Mesenchymal stem cell (in vitro differentiated cells and primary cell): Measurements from ENCODE around the gene RAB9B.

Experiments used
- DNase-seq: peaks from one replicate; pipeline ENCODE4 v3.0.0-alpha.2; 2013
- H2AFZ ChIP-seq: one replicate; pipeline ENCODE4 v1.6.1; 2013; ENCODE audit warnings: low read depth, mild to moderate bottlenecking, control low read depth, inconsistent platforms, low read length, moderate library complexity
- H2AK5ac ChIP-seq: 2 replicates; pipeline ENCODE4 v1.6.1; 2013; ENCODE audit warnings: low read length, moderate library complexity, mild to moderate bottlenecking, inconsistent platforms; ENCODE audit not compliant: severe bottlenecking
- H2BK120ac ChIP-seq: one replicate; pipeline ENCODE4 v1.6.1; 2013; ENCODE audit warnings: low read depth, mild to moderate bottlenecking, inconsistent platforms, low read length, moderate library complexity
- H2BK12ac ChIP-seq, 2 experiments: one replicate each; pipeline ENCODE4 v1.6.1; 2013; ENCODE audit warnings: inconsistent platforms in 2 of 2, low read length in 2 of 2, mild to moderate bottlenecking in 2 of 2, moderate library complexity in 2 of 2, control low read depth in 1 of 2
- H2BK15ac ChIP-seq: one replicate; pipeline ENCODE4 v1.6.1; 2013; ENCODE audit warnings: mild to moderate bottlenecking, low read depth, inconsistent platforms; ENCODE audit not compliant: poor library complexity, severe bottlenecking
- H2BK5ac ChIP-seq: 2 replicates; pipeline ENCODE4 v1.6.1; 2013; ENCODE audit warnings: low read depth, mild to moderate bottlenecking, low read length, control low read depth, inconsistent platforms; ENCODE audit not compliant: poor library complexity, severe bottlenecking
- H3K14ac ChIP-seq, 2 experiments: one replicate each; pipeline ENCODE4 v1.6.1; 2013; ENCODE audit warnings: inconsistent platforms in 2 of 2, low read length in 2 of 2, control low read depth in 1 of 2, mild to moderate bottlenecking in 1 of 2, moderate library complexity in 1 of 2
- H3K18ac ChIP-seq, 2 experiments: one replicate each; pipeline ENCODE4 v1.6.1; 2013; ENCODE audit warnings: inconsistent platforms in 2 of 2, low read length in 2 of 2, control low read depth in 1 of 2, low read depth in 1 of 2, mild to moderate bottlenecking in 1 of 2
- H3K23ac ChIP-seq, 2 experiments: one replicate each; pipeline ENCODE4 v1.6.1; 2013; ENCODE audit warnings: inconsistent platforms in 2 of 2, low read length in 2 of 2, mild to moderate bottlenecking in 2 of 2, moderate library complexity in 2 of 2, control low read depth in 1 of 2
- H3K27ac ChIP-seq: 2 replicates; pipeline ENCODE4 v1.5.1; 2013; ENCODE audit warnings: mild to moderate bottlenecking, moderate library complexity, low read length, control low read depth, inconsistent platforms; ENCODE audit not compliant: poor library complexity, severe bottlenecking
- H3K27me3 ChIP-seq, 2 experiments: 2 replicates each; pipeline versions ENCODE4 v1.6.1 to v1.7.0; 2013; ENCODE audit warnings: low read length in 2 of 2, mild to moderate bottlenecking in 2 of 2, moderate library complexity in 2 of 2, control low read depth in 1 of 2, inconsistent platforms in 1 of 2; ENCODE audit not compliant: control insufficient read depth in 1 of 2, insufficient read depth in 1 of 2
- H3K36me3 ChIP-seq, 2 experiments: 2 replicates each; pipeline versions ENCODE4 v1.6.1 to v1.7.0; 2013; ENCODE audit warnings: low read length in 2 of 2, control low read depth in 1 of 2, inconsistent platforms in 1 of 2, low read depth in 1 of 2, mild to moderate bottlenecking in 1 of 2; ENCODE audit not compliant: insufficient read depth in 2 of 2, control insufficient read depth in 1 of 2
- H3K4ac ChIP-seq, 2 experiments: one replicate each; pipeline ENCODE4 v1.6.1; 2013; ENCODE audit warnings: inconsistent platforms in 2 of 2, low read length in 2 of 2, mild to moderate bottlenecking in 2 of 2, moderate library complexity in 2 of 2, control low read depth in 1 of 2, low read depth in 1 of 2
- H3K4me1 ChIP-seq: 2 replicates; pipeline ENCODE4 v1.6.1; 2013; ENCODE audit warnings: low read depth, low read length, control low read depth; ENCODE audit not compliant: control insufficient read depth, insufficient read depth
- H3K4me2 ChIP-seq: 2 replicates; pipeline ENCODE4 v1.6.1; 2013; ENCODE audit warnings: low read length, mild to moderate bottlenecking, inconsistent platforms; ENCODE audit not compliant: poor library complexity, severe bottlenecking
- H3K4me3 ChIP-seq, 2 experiments: 2 replicates each; pipeline versions ENCODE4 v1.5.1 to v1.7.0; 2013; ENCODE audit warnings: low read length in 2 of 2, mild to moderate bottlenecking in 2 of 2, control low read depth in 1 of 2, low read depth in 1 of 2; ENCODE audit not compliant: insufficient read depth in 1 of 2
- H3K79me1 ChIP-seq: replicated peaks from 2 replicates; pipeline ENCODE4 v1.6.1; 2013; ENCODE audit warnings: mild to moderate bottlenecking, control low read depth, low read length, inconsistent platforms; ENCODE audit not compliant: poor library complexity, severe bottlenecking
- H3K9ac ChIP-seq: 2 replicates; pipeline ENCODE4 v1.7.0; 2013; ENCODE audit warnings: mild to moderate bottlenecking, low read length, moderate library complexity
- H3K9me3 ChIP-seq: 2 replicates; pipeline ENCODE4 v1.7.0; 2013; ENCODE audit warnings: mild to moderate bottlenecking, low read length; ENCODE audit not compliant: control insufficient read depth
- H4K8ac ChIP-seq: one replicate; pipeline ENCODE4 v1.6.1; 2013; ENCODE audit warnings: inconsistent platforms, mild to moderate bottlenecking, low read length, moderate library complexity
- H4K91ac ChIP-seq: one replicate; pipeline ENCODE4 v1.6.1; 2013; ENCODE audit warnings: mild to moderate bottlenecking, low read length, inconsistent platforms
- WGBS: methylation state at CpG from one replicate; pipeline ENCODE4 v1.1.7; 2013; ENCODE audit warnings: mixed read lengths; 5-methylcytosine and 5-hydroxymethylcytosine counted together

Gene RAB9B

DNA sequence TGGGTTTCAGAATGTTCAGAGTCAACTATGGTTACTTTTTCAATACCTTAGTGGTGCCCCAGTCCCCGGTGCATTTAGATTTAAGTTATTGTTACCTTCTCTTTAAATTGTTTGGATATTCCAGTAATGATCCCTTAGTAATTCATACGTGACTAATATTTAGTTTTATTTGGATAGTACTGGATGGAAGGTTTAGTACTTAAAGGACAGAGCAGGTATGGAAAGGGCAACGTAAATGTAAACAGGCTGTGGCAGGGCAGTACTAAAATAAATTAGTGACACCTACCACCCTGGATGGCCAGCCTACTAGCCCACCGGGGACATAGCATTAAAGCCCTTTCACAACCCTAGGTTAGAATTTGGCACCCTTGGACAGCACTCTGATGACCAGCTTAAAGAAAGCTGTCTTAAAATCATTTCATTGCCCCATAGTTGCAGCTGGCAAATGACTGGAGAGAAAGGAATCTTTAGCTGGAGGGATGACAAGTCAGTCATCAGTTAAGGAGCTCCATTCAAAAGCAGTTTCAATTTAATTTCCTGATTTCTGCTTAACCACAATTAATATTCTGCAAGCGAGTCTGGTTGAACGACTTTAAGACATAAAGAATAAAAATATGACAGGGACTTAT is 39.0 kb downstream of the RAB9B start:
- Histone ChIP-seq H3K4me2 (no peak overlapping the region), H2BK12ac (no peak overlapping the region), H2AK5ac (no peak overlapping the region), H2BK15ac (no peak overlapping the region), H3K27me3 (peaks cover 0 to 59% of the 10 kb centered on the region in 2 experiments), H2BK120ac (no peak overlapping the region), H3K18ac (no peak overlapping the region), H4K8ac (no peak overlapping the region), H3K27ac (no peak overlapping the region), H3K36me3 (no peaks in the 10 kb centered on the region), H3K9ac (peak overlapping the region; percentile 44), H3K4me3 (peak overlapping the region in 1 of 2 experiments; percentile 59), H3K4ac (no peak overlapping the region), H2BK5ac (no peak overlapping the region), H3K4me1 (no peaks in the 10 kb centered on the region), H3K79me1 (no peaks in the 10 kb centered on the region), H4K91ac (no peak overlapping the region), H3K9me3 (no peaks in the 10 kb centered on the region), H3K14ac (no peak overlapping the region), H2AFZ (no peak overlapping the region), H3K23ac (no peak overlapping the region)
- 80% methylated on average over 1 of the region's 6 CpGs for WGBS
- DNase-seq, result no peak

DNA sequence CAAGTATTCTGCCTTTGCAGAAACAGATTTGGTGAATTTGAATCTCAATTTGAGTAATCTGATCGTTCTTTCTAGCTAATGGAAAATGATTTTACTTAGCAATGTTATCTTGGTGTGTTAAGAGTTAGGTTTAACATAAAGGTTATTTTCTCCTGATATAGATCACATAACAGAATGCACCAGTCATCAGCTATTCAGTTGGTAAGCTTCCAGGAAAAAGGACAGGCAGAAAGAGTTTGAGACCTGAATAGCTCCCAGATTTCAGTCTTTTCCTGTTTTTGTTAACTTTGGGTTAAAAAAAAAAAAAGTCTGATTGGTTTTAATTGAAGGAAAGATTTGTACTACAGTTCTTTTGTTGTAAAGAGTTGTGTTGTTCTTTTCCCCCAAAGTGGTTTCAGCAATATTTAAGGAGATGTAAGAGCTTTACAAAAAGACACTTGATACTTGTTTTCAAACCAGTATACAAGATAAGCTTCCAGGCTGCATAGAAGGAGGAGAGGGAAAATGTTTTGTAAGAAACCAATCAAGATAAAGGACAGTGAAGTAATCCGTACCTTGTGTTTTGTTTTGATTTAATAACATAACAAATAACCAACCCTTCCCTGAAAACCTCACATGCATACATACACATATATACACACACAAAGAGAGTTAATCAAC is 40.1 kb downstream of the RAB9B start:
- no peak overlapping the region for H2AFZ ChIP-seq
- H3K4me1 ChIP-seq, result no peaks in the 10 kb centered on the region
- no peak overlapping the region for H2BK15ac ChIP-seq
- H2BK5ac ChIP-seq, result no peak overlapping the region
- H3K36me3 ChIP-seq, result no peaks in the 10 kb centered on the region
- no peak overlapping the region for H3K4ac ChIP-seq
- no peak overlapping the region for H3K27ac ChIP-seq
- no peak overlapping the region for H3K9ac ChIP-seq
- DNase-seq, result no peak
- H3K4me3 ChIP-seq, result no peak overlapping the region
- WGBS, result 67% methylated on average over 1 of the region's 2 CpGs
- no peaks in the 10 kb centered on the region for H3K9me3 ChIP-seq
- no peak overlapping the region for H2BK12ac ChIP-seq
- no peak overlapping the region for H3K14ac ChIP-seq
- no peak overlapping the region for H4K8ac ChIP-seq
- no peaks in the 10 kb centered on the region for H3K79me1 ChIP-seq
- H3K18ac ChIP-seq, result no peak overlapping the region
- peaks cover 0 to 68% of the 10 kb centered on the region in 2 experiments for H3K27me3 ChIP-seq
- H4K91ac ChIP-seq, result no peak overlapping the region
- no peak overlapping the region for H2BK120ac ChIP-seq
- no peak overlapping the region for H2AK5ac ChIP-seq
- H3K4me2 ChIP-seq, result no peak overlapping the region
- no peak overlapping the region for H3K23ac ChIP-seq

DNA sequence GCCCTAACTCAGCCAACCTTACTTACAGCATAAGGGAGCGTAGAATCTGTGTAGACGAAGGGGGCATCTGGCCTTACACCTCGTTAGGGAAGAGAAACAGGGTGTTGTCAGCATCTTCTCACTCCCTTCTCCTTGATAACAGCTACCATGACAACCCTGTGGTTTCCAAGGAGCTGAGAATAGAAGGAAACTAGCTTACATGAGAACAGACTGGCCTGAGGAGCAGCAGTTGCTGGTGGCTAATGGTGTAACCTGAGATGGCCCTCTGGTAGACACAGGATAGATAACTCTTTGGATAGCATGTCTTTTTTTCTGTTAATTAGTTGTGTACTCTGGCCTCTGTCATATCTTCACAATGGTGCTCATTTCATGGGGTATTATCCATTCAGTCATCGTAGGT is 40.8 kb downstream of the RAB9B start:
- H4K91ac ChIP-seq, result no peak overlapping the region

DNA sequence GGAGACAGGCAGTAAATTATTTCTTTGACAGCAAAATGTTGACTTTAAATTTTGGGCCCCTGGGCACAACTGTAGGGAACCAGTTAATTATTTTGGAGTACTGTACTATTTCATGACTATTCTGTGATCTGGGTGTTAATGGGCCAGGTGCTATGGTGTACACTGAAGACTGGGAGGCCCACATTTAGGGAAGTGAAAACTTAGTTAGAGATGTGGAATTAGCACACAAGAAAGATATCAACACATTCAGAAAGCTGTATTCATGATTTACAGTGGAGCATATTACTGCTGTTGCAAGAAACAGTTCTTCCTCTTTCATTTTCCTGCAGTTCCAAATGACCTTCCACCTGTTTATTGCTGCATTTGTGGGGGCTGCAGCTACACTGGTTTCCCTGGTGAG is 43.1 kb downstream of the RAB9B start:
- Histone ChIP-seq H2BK12ac (no peak overlapping the region), H4K91ac (no peak overlapping the region), H3K9me3 (no peaks in the 10 kb centered on the region), H3K4me1 (no peaks in the 10 kb centered on the region), H3K27me3 (peaks cover 0 to 74% of the 10 kb centered on the region in 2 experiments), H3K9ac (no peak overlapping the region), H3K14ac (no peak overlapping the region), H2AFZ (no peak overlapping the region), H3K4me3 (no peak overlapping the region), H2AK5ac (no peak overlapping the region), H3K4me2 (no peak overlapping the region), H4K8ac (no peak overlapping the region), H2BK15ac (no peak overlapping the region), H3K27ac (no peak overlapping the region), H2BK5ac (no peak overlapping the region), H3K79me1 (no peaks in the 10 kb centered on the region), H2BK120ac (no peak overlapping the region), H3K18ac (no peak overlapping the region), H3K36me3 (no peaks in the 10 kb centered on the region), H3K23ac (no peak overlapping the region), H3K4ac (no peak overlapping the region)
- DNase-seq, result no peak

More for the DNA sequence above, 40.8 kb downstream of the RAB9B start:
- no peak overlapping the region for H2BK12ac ChIP-seq
- no peak overlapping the region for H3K4ac ChIP-seq
- no peak overlapping the region for H3K4me2 ChIP-seq
- H3K79me1 ChIP-seq, result no peaks in the 10 kb centered on the region
- no peak overlapping the region for H3K4me3 ChIP-seq
- DNase-seq, result no peak
- H3K18ac ChIP-seq, result no peak overlapping the region
- H3K23ac ChIP-seq, result no peak overlapping the region
- no peak overlapping the region for H2AK5ac ChIP-seq
- WGBS, result 80% methylated on average over 1 of the region's 4 CpGs
- no peaks in the 10 kb centered on the region for H3K36me3 ChIP-seq
- H2BK120ac ChIP-seq, result no peak overlapping the region
- no peak overlapping the region for H3K27ac ChIP-seq
- no peak overlapping the region for H4K8ac ChIP-seq
- peaks cover 0 to 76% of the 10 kb centered on the region in 2 experiments for H3K27me3 ChIP-seq
- no peak overlapping the region for H3K14ac ChIP-seq
- H3K4me1 ChIP-seq, result no peaks in the 10 kb centered on the region
- H2AFZ ChIP-seq, result no peak overlapping the region
- H2BK15ac ChIP-seq, result no peak overlapping the region
- H3K9ac ChIP-seq, result no peak overlapping the region
- no peaks in the 10 kb centered on the region for H3K9me3 ChIP-seq
- H2BK5ac ChIP-seq, result no peak overlapping the region
